ENCODE measurements around the gene IL20RB. TPM values are rescaled to one million over a fixed set of nuclear protein-coding genes. Genes with fewer than 3 reads are reported as not detected.

The IL20RB gene
- total and polyA plus RNA-seq, 4 donors = 0.14 to 1.3 (median 0.33) TPM

DNA sequence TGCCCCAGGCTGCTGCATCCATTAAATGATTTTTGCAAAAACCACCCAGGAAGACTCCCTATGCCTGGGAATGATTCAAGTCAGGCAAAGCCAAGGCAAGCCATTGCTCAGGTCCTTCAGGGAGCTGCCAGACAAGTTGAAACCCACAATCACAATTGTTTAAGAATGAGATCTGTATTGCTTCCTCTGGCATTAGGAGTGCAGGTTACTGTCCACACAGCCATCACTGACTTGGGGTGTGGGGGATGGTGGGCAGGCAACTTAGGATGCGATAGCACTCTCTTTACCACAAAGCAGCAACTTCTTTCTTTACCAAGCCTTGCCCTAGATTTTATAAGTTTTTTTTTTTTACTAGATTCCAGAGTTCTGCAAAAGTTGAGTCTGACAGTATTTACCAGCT is 15.0 kb upstream of the IL20RB start:
- DNase-seq (ENCODE audit: low spot score) = no peak
- no peak overlapping the region for H3K9ac ChIP-seq (ENCODE audit: low read depth in 1 of 2, low read length in 2 of 2)
- peaks cover 0 to 9% (median 4%) of the 10 kb centered on the region in 4 donors for H3K36me3 ChIP-seq (ENCODE audit: control insufficient read depth in 4 of 4, insufficient read depth in 3 of 4, low read depth in 1 of 4, low read length in 3 of 4)
- TF ChIP-seq FOXA2 (IDR thresholded peaks at IDR 0.05) (no peak), JUND (IDR thresholded peaks at IDR 0.05) (no peak), REST (IDR thresholded peaks at IDR 0.05) (no peak), GABPA (IDR thresholded peaks at IDR 0.05 in 1 of 2, conservative IDR thresholded peaks at IDR 0.05 in 1 of 2) (no peak), NR2F2 (IDR thresholded peaks at IDR 0.05) (no peak), RXRA (IDR thresholded peaks at IDR 0.05) (no peak), SP1 (IDR thresholded peaks at IDR 0.05) (no peak), CTCF (IDR thresholded peaks at IDR 0.05; ENCODE audit: low read depth, low read length, missing input control) (no peak), YY1 (IDR thresholded peaks at IDR 0.05) (no peak), MAX (IDR thresholded peaks at IDR 0.05) (no peak), RAD21 (IDR thresholded peaks at IDR 0.05) (no peak)
- TF ChIP-seq, protein P1, sequence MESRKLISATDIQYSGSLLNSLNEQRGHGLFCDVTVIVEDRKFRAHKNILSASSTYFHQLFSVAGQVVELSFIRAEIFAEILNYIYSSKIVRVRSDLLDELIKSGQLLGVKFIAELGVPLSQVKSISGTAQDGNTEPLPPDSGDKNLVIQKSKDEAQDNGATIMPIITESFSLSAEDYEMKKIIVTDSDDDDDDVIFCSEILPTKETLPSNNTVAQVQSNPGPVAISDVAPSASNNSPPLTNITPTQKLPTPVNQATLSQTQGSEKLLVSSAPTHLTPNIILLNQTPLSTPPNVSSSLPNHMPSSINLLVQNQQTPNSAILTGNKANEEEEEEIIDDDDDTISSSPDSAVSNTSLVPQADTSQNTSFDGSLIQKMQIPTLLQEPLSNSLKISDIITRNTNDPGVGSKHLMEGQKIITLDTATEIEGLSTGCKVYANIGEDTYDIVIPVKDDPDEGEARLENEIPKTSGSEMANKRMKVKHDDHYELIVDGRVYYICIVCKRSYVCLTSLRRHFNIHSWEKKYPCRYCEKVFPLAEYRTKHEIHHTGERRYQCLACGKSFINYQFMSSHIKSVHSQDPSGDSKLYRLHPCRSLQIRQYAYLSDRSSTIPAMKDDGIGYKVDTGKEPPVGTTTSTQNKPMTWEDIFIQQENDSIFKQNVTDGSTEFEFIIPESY (IDR thresholded peaks at IDR 0.05) = no peak
- TF ChIP-seq, protein P2, sequence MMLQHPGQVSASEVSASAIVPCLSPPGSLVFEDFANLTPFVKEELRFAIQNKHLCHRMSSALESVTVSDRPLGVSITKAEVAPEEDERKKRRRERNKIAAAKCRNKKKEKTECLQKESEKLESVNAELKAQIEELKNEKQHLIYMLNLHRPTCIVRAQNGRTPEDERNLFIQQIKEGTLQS (IDR thresholded peaks at IDR 0.05) = no peak
- H3K9me3 ChIP-seq (ENCODE audit: control insufficient read depth in 4 of 4, low read length in 3 of 4) = no peaks in the 10 kb centered on the region
- no peak overlapping the region for H3K27ac ChIP-seq (ENCODE audit: low read depth in 1 of 2, low read length in 2 of 2)
- no peak overlapping the region for H3K4me3 ChIP-seq (ENCODE audit: low read depth in 1 of 3, low read length in 3 of 3)
- H3K4me1 ChIP-seq (ENCODE audit: control insufficient read depth in 4 of 4, insufficient read depth in 4 of 4, low read length in 3 of 4) = peaks cover 2 to 12% (median 6%) of the 10 kb centered on the region in 4 donors
- no peaks in the 10 kb centered on the region for H3K27me3 ChIP-seq (ENCODE audit: control insufficient read depth in 4 of 4, insufficient read depth in 4 of 4, low read length in 3 of 4)
- WGBS = 74% methylated on average over 1 of the region's 1 CpG

- H3K4me1 ChIP-seq (ENCODE audit: control insufficient read depth in 4 of 4, insufficient read depth in 4 of 4, low read length in 3 of 4) = peaks cover 2 to 15% (median 6%) of the 10 kb centered on the region in 4 donors
- TF ChIP-seq RXRA (IDR thresholded peaks at IDR 0.05) (no peak), FOXA2 (IDR thresholded peaks at IDR 0.05) (no peak), FOXA1 (IDR thresholded peaks at IDR 0.05) (no peak), TAF1 (conservative IDR thresholded peaks at IDR 0.05) (no peak), REST (IDR thresholded peaks at IDR 0.05) (no peak), GABPA (IDR thresholded peaks at IDR 0.05 in 1 of 2, conservative IDR thresholded peaks at IDR 0.05 in 1 of 2) (no peak), MAX (IDR thresholded peaks at IDR 0.05) (no peak), NR2F2 (IDR thresholded peaks at IDR 0.05) (no peak), HNF4G (IDR thresholded peaks at IDR 0.05) (no peak), SP1 (IDR thresholded peaks at IDR 0.05) (no peak), YY1 (IDR thresholded peaks at IDR 0.05) (no peak), HNF4A (conservative IDR thresholded peaks at IDR 0.05) (no peak)
- TF ChIP-seq, protein P2 (IDR thresholded peaks at IDR 0.05) = no peak
- no peaks in the 10 kb centered on the region for H3K9me3 ChIP-seq (ENCODE audit: control insufficient read depth in 4 of 4, low read length in 3 of 4)
- no peak for DNase-seq (ENCODE audit: low spot score)
- peaks cover 0 to 9% (median 4%) of the 10 kb centered on the region in 4 donors for H3K36me3 ChIP-seq (ENCODE audit: control insufficient read depth in 4 of 4, insufficient read depth in 3 of 4, low read depth in 1 of 4, low read length in 3 of 4)
- no peaks in the 10 kb centered on the region for H3K27me3 ChIP-seq (ENCODE audit: control insufficient read depth in 4 of 4, insufficient read depth in 4 of 4, low read length in 3 of 4)
- WGBS = 78% methylated on average over 3 of the region's 3 CpGs
- no peak overlapping the region for H3K9ac ChIP-seq (ENCODE audit: low read depth in 1 of 2, low read length in 2 of 2)
- no peak overlapping the region for H3K27ac ChIP-seq (ENCODE audit: low read depth in 1 of 2, low read length in 2 of 2)
- no peak overlapping the region for H3K4me3 ChIP-seq (ENCODE audit: low read depth in 1 of 3, low read length in 3 of 3)
Measured at GRCh38 chr3:136943436-136943835, 14.3 kb upstream of the IL20RB start.
